Measurements from ENCODE around the gene GKN2.

GRCh38 chr2:68907232-68907919 lies 45.3 kb downstream of the GKN2 start:
- TF ChIP-seq GATA2 (IDR thresholded peaks at IDR 0.05; ENCODE audit: low read depth, low read length): no peak
- no peak for TF ChIP-seq GATA3 (IDR thresholded peaks at IDR 0.05; ENCODE audit: low read depth, low read length)

Measured in SH-SY5Y (cell line).